Esophagus squamous epithelium (tissue), 4 donors: Measurements from ENCODE around the gene PPP1R12A.

Experiments used
- POLR2A ChIP-seq, 4 donors: fragments of 450-650 bp; IDR thresholded peaks; one replicate each; pipeline ENCODE4 v1.6.1; 2017; ENCODE audit warnings: antibody characterized with exemption in 4 of 4, mild to moderate bottlenecking in 4 of 4, moderate library complexity in 3 of 4
- TF ChIP-seq, protein P1 (sequence below), 6 experiments: fragments of 450-650 bp in 4 of 6; fragments of 200-600 bp in 2 of 6; sonication (generic) in 2 of 6; IDR thresholded peaks; one replicate each; pipeline ENCODE4 v1.5.1; 2016 to 2019; ENCODE audit warnings: antibody characterized with exemption in 6 of 6, mild to moderate bottlenecking in 4 of 6, moderate library complexity in 4 of 6

DNA sequence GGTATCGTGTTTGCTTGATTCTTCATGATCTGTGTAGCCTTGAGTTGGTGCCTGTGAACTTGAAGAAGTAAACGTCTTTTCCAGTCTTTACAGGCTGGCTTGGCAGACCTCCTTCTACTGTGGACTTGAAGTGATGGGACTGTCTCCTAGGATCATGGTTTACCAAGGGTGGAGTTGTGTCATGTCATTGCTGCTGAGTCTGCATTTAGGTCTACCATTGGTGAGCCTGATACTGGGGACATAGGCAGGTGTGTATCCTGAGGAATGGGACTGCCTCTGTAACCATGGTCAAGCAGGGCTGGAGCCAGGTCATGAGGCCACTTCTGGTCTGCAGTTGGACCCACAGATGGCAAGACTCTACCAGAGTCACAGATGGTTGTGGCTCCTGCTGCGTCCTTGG lies 20.7 kb upstream of the PPP1R12A start:
- TF ChIP-seq, protein P1, sequence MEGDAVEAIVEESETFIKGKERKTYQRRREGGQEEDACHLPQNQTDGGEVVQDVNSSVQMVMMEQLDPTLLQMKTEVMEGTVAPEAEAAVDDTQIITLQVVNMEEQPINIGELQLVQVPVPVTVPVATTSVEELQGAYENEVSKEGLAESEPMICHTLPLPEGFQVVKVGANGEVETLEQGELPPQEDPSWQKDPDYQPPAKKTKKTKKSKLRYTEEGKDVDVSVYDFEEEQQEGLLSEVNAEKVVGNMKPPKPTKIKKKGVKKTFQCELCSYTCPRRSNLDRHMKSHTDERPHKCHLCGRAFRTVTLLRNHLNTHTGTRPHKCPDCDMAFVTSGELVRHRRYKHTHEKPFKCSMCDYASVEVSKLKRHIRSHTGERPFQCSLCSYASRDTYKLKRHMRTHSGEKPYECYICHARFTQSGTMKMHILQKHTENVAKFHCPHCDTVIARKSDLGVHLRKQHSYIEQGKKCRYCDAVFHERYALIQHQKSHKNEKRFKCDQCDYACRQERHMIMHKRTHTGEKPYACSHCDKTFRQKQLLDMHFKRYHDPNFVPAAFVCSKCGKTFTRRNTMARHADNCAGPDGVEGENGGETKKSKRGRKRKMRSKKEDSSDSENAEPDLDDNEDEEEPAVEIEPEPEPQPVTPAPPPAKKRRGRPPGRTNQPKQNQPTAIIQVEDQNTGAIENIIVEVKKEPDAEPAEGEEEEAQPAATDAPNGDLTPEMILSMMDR (IDR thresholded peaks at IDR 0.05) = no peak
- no peak for TF ChIP-seq POLR2A (IDR thresholded peaks at IDR 0.05)
